DOHH2 (cell line): ENCODE results near the gene PDXK.

Experiments used
- H3F3A ChIP-seq: fragments of 200-600 bp; sonication (generic), shearing (Covaris generic); 2 replicates; pipeline ENCODE4 v1.6.0; 2016; ENCODE audit warnings: antibody characterized with exemption, mild to moderate bottlenecking; ENCODE audit not compliant: control insufficient read depth, insufficient read depth
- H3K27ac ChIP-seq: fragments of 200-600 bp; sonication (generic); 2 replicates; pipeline ENCODE4 v1.5.1; 2014; ENCODE audit warnings: low read depth, mild to moderate bottlenecking, low read length, moderate library complexity
- H3K27me3 ChIP-seq: fragments of 200-600 bp; sonication (generic); 2 replicates; pipeline ENCODE4 v1.6.1; 2014; ENCODE audit warnings: mild to moderate bottlenecking, low read length, mixed read lengths; ENCODE audit not compliant: control insufficient read depth
- H3K36me3 ChIP-seq: fragments of 200-600 bp; sonication (generic); 2 replicates; pipeline ENCODE4 v1.6.1; 2014; ENCODE audit warnings: mild to moderate bottlenecking, low read length, moderate library complexity, mixed read lengths; ENCODE audit not compliant: control insufficient read depth
- H3K4me1 ChIP-seq: fragments of 200-600 bp; sonication (generic); 2 replicates; pipeline ENCODE4 v1.6.1; 2014; ENCODE audit warnings: mild to moderate bottlenecking, low read length, mixed read lengths; ENCODE audit not compliant: control insufficient read depth
- H3K4me2 ChIP-seq: fragments of 200-600 bp; sonication (generic); 2 replicates; pipeline ENCODE4 v1.6.0; 2014; ENCODE audit warnings: mild to moderate bottlenecking, low read length, moderate library complexity
- H3K4me3 ChIP-seq: fragments of 200-600 bp; sonication (generic); 2 replicates; pipeline ENCODE4 v1.5.1; 2014; ENCODE audit warnings: mild to moderate bottlenecking, low read length, mixed read lengths
- H3K79me2 ChIP-seq: fragments of 200-600 bp; sonication (generic); 2 replicates; pipeline ENCODE4 v1.6.1; 2014; ENCODE audit warnings: mild to moderate bottlenecking, low read length, mixed read lengths; ENCODE audit not compliant: control insufficient read depth
- H3K9me2 ChIP-seq: fragments of 200-600 bp; sonication (generic); replicated peaks from 2 replicates; pipeline ENCODE4 v1.6.1; 2014; ENCODE audit warnings: mild to moderate bottlenecking, low read length, mixed read lengths; ENCODE audit not compliant: control insufficient read depth
- H3K9me3 ChIP-seq: fragments of 200-600 bp; sonication (generic); 2 replicates; pipeline ENCODE4 v1.6.1; 2014; ENCODE audit warnings: antibody characterized with exemption, low read length, mixed read lengths; ENCODE audit not compliant: control insufficient read depth, insufficient read depth
- H4K20me1 ChIP-seq: fragments of 200-600 bp; sonication (generic); 2 replicates; pipeline ENCODE4 v1.6.0; 2014; ENCODE audit warnings: low read depth, mild to moderate bottlenecking, antibody characterized with exemption, low read length, moderate library complexity; ENCODE audit not compliant: control insufficient read depth, insufficient read depth
- CTCF ChIP-seq: fragments of 200-600 bp; sonication (generic); IDR thresholded peaks from one replicate; pipeline ENCODE4 v1.5.1; 2014; ENCODE audit warnings: antibody characterized with exemption, mild to moderate bottlenecking, low read depth, low read length; ENCODE audit not compliant: poor library complexity, severe bottlenecking
- EZH2phosphoT487 ChIP-seq: fragments of 200-600 bp; sonication (generic); IDR thresholded peaks from 2 replicates; pipeline ENCODE4 v1.6.1; 2017; ENCODE audit warnings: borderline replicate concordance, mild to moderate bottlenecking, antibody characterized with exemption, low read length, moderate library complexity, mixed read lengths

PDXK gene

GRCh38 chr21:43803558-43804300, 84.8 kb downstream of the PDXK start:
- Histone ChIP-seq H3K27me3 (no peaks in the 10 kb centered on the region), H3K9me3 (no peaks in the 10 kb centered on the region), H3K9me2 (no peaks in the 10 kb centered on the region), H3K4me2 (0 out of 2 replicates have a peak overlapping the region, but pooled peaks have one; percentile 77), H3K79me2 (peaks cover 28% of the 10 kb centered on the region), H3F3A (peaks cover 15% of the 10 kb centered on the region), H4K20me1 (no peaks in the 10 kb centered on the region), H3K4me3 (no peak overlapping the region), H3K36me3 (peaks cover 84% of the 10 kb centered on the region), H3K4me1 (peaks cover 57% of the 10 kb centered on the region), H3K27ac (peak overlapping the region; percentile 90; the same call in 1 of the 2 replicates)
- TF ChIP-seq CTCF (no peak), EZH2phosphoT487 (no peak)

- Histone ChIP-seq H3F3A (peaks cover 19% of the 10 kb centered on the region), H3K79me2 (peaks cover 40% of the 10 kb centered on the region), H3K27ac (peak overlapping the region; percentile 90), H3K4me3 (peak overlapping the region; percentile 58), H3K27me3 (no peaks in the 10 kb centered on the region), H3K9me2 (no peaks in the 10 kb centered on the region), H3K36me3 (peaks cover 71% of the 10 kb centered on the region), H3K9me3 (no peaks in the 10 kb centered on the region), H4K20me1 (no peaks in the 10 kb centered on the region), H3K4me2 (peak overlapping the region; percentile 77), H3K4me1 (peaks cover 73% of the 10 kb centered on the region)
- no peak for TF ChIP-seq CTCF
- no peak for TF ChIP-seq EZH2phosphoT487
These were observed 86.4 kb downstream of the PDXK start for GRCh38 chr21:43805275-43805800.

- H3F3A ChIP-seq, result peaks cover 19% of the 10 kb centered on the region
- TF ChIP-seq CTCF (no peak), EZH2phosphoT487 (no peak)
- peak overlapping the region; percentile 90 for H3K27ac ChIP-seq
- H3K27me3 ChIP-seq, result no peaks in the 10 kb centered on the region
- H3K9me3 ChIP-seq, result no peaks in the 10 kb centered on the region
- peak overlapping the region; percentile 58 for H3K4me3 ChIP-seq
- H3K79me2 ChIP-seq, result peaks cover 43% of the 10 kb centered on the region
- peak overlapping the region; percentile 77 for H3K4me2 ChIP-seq
- H3K9me2 ChIP-seq, result no peaks in the 10 kb centered on the region
- peaks cover 3% of the 10 kb centered on the region; the same call in 1 of the 2 replicates for H4K20me1 ChIP-seq
- peaks cover 62% of the 10 kb centered on the region for H3K36me3 ChIP-seq
- H3K4me1 ChIP-seq, result peaks cover 81% of the 10 kb centered on the region
These were observed 87.2 kb downstream of the PDXK start for GRCh38 chr21:43806017-43806710.
